GM23248 (cell line): ENCODE measurements around the gene GPR137B.

Source experiments
- EZH2 ChIP-seq: fragments of 200-600 bp; sonication (generic); IDR thresholded peaks from 2 replicates; pipeline ENCODE4 v1.6.1; 2018; ENCODE audit warnings: antibody characterized with exemption, mild to moderate bottlenecking; ENCODE audit not compliant: insufficient read depth, poor library complexity, severe bottlenecking
- EZH2phosphoT487 ChIP-seq: fragments of 200-600 bp; sonication (generic); IDR thresholded peaks from 2 replicates; pipeline ENCODE4 v1.6.1; 2018; ENCODE audit warnings: antibody characterized with exemption, moderate library complexity, mild to moderate bottlenecking, low read depth; ENCODE audit not compliant: insufficient read depth

DNA sequence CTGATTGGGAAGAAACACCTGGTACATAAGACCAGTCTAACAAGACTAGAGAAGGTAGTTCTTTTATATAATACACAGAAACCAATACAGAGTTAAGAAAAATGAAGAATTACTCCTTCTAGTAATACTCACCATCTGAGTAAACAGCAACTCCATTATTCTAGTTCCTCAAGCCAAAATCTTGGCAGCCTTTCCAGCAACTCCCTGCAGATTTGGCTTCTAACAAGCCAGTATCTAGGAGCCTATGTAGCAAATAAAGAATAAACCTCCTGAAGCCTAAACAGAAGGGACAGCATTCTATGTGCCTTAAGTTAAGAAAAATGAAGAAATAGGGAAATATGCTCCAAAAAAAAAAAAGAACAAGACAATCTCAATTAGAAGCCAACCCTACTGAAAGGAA is 114.9 kb downstream of the GPR137B start:
- TF ChIP-seq EZH2 (no peak), EZH2phosphoT487 (no peak)
